OCI-M2 (cell line): ENCODE measurements around the gene MOB1B.
"Not testable (repeated sequence)": the region's sequence is repeated elsewhere in the genome, so short reads cannot be mapped to it uniquely, and the experiment has no call there.

ENCODE experiments used
- DNase-seq: peaks from one replicate; lab custom pipeline; 2025; ENCODE audit not compliant: unreplicated experiment; lab: John Stamatoyannopoulos, UW

Gene MOB1B

DNA sequence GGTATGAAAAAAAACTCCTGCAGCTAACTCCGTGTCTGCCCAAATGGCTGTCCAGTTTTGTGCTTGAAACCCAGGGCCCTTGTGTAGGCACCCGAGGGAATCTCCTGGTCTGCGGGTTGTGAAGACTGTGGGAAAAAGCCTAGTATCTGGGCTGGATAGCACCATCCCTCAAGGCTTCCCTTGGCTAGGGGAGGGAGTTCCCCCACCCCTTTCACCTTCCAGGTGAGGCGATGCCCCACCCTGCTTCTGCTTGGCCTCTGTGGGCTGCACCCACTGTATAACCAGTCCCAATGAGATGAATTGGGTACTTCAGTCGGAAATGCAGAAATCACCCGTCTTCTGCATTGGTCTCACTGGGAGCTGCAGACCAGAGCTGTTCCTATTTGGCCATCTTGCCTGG lies 102.9 kb downstream of the MOB1B start:
- DNase-seq: not testable (repeated sequence)

DNA sequence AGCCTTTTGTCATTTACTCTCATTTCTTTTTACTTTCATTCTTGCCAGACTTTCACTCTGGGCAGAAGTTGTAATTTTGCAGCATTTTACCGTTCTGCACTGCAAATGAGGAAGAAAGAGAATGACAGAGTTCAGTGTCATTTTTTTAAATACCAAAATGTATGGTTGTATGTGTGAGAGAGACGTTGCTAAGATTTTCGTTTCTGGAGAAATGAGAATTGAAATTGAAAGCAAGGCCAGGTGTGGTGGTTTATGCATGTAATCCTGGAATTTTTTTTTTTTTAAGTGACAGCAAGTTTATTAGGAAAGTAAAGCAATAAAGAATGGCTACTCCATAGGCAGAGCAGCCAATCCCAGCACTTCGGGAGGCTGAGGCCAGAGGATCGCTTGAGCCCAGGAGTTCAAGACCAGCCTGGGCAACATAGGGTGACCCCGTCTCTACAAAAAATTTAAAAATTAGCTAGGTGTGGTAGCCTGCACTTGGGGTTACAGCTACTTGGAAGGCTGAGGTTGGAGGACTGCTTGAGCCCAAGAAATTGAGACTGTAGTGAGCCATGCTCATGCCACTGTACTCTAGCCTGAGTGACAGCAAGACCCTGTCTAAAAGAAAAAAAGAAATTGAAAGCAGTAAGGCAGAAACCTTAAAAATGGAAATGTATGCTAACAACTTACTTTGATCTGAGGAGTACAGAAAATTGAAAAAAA lies 104.2 kb downstream of the MOB1B start:
- DNase-seq: no peak

DNA sequence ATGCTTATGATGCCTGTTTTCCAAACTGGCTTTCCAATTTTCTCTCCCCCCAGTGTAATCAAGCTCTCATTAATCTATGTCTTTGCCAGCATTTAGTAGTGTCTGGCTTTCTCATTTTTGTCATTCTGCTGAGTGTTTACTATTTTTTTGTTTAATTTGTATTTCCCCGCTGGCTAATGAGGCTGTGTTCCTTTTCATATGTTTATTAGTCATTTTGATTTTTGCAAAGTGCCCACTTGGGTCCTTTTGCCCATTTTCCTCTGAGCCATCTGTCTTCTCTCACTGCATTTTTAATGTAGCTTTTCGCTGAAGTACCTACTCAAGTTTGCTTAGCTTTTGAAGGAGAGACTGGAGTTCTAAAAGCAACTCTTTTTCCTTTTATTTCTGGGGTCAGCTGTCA lies 106.0 kb downstream of the MOB1B start:
- DNase-seq: no peak

DNA sequence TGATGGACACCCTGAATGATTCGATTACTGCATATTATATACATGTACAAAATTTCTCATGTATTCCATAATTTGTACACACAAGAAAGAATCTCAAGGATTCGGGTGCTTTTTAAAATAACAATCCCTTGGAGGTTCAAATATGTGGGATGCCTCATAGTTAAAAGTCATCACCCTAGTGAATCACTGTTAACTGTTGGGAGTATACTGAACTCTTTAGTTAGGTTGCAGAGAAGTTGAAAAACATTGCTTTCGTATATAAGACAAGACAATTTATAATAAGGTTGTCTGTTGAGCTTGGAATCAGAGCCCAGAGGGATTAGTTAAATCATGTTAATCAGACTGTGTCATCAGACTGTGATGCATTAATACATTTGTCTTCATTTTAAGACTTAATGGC lies 106.9 kb downstream of the MOB1B start:
- no peak for DNase-seq

DNA sequence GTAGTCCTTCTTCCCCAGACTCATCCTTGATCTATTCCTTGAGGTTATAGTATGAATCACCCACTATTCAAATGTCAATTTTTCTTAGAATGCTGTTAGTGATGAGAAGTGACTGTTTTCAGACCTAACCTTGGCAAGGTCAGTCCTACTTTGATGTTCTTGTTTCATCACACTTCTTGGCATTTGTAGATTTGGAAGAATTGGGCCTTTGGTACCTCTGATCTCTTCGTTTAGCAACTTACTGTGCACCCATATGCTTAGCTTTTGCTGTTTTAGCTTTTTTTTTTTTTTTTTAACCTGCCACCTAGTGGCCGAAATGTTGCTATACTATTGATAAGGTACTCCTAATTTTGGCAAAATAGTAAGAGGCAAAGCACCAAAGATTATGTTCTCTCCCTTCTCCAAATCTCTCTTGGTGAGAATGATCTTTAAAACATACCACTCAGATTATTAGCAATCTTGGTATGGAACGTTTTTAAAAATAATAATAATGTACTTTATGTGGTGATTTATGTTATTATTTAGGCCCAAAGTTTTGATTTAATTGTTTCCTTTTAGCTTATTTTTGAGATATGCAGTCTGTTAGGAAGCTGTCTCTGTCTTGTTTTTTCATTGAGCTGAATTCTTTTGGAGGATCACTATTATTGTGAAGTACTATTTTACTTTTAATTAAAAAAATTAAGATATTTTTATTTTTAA lies 107.9 kb downstream of the MOB1B start:
- DNase-seq: no peak

DNA sequence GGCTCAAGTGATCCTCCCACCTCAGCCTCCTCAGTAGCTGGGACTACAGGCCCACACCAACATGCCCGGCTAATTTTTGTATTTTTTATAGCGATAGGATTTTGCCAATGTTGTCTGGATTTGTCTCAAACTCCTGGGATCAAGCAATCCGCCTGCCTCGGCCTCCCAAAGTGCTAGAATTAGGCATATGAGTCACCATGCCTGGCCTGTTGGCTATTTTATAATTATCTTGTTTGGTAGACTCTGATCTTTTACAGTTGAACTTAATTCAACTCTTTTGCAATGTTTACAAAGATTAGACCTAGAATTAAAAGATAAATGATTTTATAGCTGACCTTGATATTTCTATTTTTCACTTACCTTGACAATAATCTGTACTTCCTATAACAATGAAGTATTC lies 109.3 kb downstream of the MOB1B start:
- DNase-seq: no peak

DNA sequence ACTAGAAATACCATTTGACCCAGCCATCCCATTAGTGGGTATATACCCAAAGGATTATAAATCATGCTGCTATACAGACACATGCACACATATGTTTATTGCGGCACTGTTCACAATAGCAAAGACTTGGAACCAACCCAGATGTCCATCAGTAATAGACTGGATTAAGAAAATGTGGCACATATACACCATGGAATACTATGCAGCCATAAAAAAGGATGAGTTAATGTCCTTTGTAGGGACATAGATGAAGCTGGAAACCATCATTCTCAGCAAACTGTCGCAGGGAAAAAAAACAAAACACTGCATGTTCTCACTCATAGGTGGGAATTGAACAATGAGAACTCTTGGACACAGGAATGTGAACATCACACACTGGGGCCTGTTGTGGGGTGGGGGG lies 115.2 kb downstream of the MOB1B start:
- not testable (repeated sequence) for DNase-seq

DNA sequence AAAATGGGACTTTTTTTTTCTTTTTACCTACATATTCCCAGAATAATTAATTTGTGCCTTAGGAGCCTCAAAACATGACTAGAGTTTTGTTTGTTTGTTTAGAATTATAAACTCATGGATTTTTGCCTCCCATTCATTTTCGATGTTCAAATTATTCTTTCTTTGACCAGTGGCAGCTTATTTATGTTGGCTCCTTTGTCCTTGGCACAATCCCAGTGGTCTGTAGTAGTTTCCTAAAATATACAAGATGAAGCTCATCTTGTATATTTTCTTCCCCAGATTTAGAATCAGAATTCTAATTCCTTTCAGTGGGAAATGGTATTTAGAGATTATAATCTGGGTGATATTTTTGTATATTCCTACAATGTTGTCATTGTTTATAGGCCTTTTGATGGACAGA lies 118.4 kb downstream of the MOB1B start:
- no peak for DNase-seq

DNA sequence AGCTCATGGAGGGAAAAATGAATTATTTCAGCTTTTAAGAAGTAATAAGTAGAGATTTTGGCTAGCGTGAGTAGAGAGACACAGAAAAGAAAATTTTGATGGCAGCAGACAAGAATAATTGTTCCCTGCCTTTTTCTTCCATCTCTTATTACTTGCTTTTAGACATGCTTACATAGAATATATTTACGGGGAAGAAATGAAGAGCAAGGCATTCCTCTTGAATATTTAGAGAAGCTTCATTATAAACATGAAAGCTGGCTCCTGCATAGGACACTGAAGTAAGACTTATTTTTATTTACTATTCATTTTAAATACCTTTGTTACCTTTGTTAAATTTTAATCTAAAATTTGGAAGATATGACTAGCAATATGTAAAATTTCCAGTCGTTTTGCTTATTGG lies 123.5 kb downstream of the MOB1B start:
- no peak for DNase-seq

DNA sequence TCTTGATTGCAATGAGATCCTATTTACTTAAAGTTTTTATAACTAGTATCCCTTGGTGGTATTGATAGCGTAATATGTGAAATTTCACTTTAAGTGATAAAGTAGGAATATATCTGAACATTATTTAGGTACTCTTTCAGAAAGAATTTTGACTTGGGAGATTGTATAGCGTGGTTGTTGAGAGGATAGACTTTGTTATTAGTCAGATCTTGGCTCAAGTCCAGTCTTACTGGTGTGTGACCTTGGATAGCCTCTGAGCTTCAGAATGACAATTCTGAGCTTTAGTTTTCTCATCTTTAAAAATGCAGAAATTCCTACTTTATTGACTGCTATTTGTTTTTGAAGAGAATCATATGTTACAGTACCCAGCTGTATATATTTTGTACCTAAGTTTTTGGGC lies 123.9 kb downstream of the MOB1B start:
- no peak for DNase-seq

DNA sequence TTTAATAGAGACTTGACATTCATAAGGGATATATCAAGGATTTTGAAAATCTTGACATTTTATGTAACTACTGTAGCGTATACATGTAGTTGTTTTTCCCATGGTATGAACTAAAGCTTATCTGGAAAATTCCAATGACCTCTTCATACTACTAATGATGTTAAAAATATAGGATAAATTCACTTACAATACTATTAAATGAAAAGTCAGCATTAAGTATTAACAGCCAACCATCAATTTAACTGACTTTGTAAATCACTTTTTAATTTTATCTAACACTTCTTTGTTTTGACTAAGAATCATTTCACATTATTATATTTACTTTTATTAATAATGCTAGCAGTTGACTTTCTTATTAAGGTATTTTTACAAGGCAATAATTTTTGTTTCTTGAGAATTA lies 125.4 kb downstream of the MOB1B start:
- DNase-seq: no peak

DNA sequence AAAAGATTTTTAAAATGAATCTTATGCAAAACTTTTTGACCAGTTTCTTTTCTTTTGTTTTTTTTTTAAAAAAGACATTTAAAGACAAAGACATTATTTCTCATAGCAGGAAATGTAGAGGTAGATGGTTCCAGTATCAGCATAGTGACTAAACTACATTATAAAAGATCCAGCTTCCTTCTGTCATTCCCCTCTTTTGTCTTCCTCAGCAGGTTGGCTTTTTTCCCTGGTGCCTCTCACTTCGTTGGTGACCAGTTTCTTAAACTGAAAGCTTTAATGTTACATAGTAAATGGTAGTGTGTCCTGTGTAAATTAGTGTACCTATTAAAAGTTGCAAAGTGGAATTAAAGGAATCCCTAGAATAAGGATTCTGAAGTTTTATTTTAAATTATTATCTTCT lies 127.3 kb downstream of the MOB1B start:
- DNase-seq: no peak

DNA sequence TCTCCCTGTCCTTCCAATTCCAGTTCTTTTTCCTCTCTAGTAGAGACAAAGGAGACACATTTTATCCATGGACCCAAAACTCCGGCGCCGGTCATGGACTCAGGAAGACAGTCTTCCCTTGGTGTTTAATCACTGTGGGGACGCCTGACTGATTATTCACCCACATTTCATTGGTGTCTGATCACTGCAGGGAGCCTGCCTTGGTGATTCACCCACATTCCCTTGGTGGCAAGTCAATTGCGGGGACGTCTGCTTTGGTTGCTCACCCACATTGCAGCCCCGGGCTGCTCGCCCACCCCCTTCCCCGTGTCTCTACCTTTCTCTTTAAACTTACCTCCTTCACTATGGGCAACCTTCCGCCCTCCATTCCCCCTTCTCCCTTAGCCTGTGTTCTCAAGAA lies 129.9 kb downstream of the MOB1B start:
- DNase-seq: not testable (repeated sequence)
